ENCODE results near the gene LRP5. TPM values are rescaled to one million over a fixed set of nuclear protein-coding genes. Genes with fewer than 3 reads are reported as not detected.

The LRP5 gene
- total RNA-seq, 2 donors from 2014 or later, result 46.2 to 48.5 TPM

DNA sequence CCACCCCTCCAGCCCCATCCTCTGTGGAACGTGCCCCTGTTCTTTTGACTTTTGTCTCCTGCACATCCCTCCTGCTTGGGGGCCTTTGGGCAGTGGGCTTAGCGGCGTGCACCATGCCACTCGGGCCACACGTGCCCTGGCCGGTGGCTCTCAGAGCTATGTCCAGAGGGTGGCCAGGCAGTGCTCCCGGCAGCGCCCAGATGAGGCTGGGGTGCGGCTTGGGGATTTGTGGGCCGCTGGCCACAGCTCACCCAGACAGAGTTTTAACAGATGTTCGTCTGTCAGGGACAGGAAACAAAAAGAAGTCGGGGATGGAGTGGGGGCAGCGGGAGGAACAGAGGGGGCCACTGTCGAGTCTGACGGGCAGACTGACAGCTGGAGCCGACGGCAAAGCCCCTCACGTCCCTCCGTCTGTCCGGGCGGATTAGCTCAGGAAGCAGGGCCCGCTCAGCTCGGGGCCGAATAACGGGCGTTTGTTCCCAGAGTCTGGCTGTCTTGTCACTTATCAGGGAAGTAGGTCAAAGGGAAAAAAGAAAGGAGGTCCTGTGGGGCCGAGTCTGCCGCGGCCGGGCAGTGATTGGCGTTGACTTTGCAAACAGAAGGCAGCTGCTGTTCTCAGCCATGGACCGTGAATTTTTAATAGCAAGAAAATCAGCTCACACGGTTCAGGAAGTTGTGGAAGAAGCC lies 61.6 kb downstream of the LRP5 start:
- intact Hi-C loops (cut with DNase I), result loop anchor here in 1 of 2 donors (10.0 kb wide), 1 partner anchor 71 kb away; no protein-coding TSS in a partner anchor
- no peak for DNase-seq (ENCODE audit: low spot score)

DNA sequence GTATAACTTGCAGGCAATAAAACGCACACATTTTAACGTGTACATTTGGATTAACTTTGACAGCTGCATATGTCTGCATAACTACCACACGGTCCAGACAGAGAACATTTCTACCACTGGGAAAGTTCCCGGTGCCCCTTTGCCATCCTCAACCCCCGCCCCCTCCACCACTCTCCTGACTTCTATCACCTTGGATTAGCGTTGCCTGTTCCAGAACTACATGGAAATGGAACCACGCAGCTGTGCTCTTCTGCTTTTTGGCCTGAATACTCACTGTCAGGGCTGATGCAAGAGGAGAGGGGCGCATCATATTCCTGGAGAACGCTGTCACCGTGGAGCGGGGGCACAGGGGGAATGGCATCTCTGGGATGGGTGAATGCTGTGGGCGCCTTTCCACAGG lies 62.1 kb downstream of the LRP5 start:
- intact Hi-C loops (cut with DNase I), result loop anchor here in 1 of 2 donors (10.0 kb wide), 1 partner anchor 70 kb away; no protein-coding TSS in a partner anchor
- DNase-seq (ENCODE audit: low spot score), result no peak

DNA sequence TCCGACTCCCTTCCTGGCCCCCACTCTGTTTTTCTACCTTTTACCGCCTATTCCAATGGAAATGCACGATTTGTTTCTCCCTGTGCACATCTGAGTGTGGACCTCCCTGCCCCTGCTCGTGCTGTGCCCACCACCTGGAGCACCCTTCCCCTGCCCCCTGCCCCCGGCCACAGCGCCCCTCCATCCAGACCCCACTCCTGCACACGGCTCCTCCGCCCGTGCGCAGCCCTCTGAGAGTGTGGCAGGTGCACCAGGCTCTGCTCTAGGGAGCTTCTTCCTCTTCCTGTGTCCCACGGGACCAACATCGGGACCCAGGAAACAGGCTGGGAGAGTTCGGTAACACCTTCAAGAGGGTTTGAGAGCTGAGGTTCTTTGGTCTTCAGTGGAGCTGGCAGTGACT lies 62.9 kb downstream of the LRP5 start:
- intact Hi-C loops (cut with DNase I), result loop anchor here in 1 of 2 donors (10.0 kb wide), 1 partner anchor 69 kb away; no protein-coding TSS in a partner anchor

GRCh38 chr11:68375766-68376165 lies 63.4 kb downstream of the LRP5 start:
- DNase-seq (ENCODE audit: low spot score), result no peak
- intact Hi-C loops (cut with DNase I), result loop anchor here in 1 of 2 donors (10.0 kb wide), 1 partner anchor 69 kb away; no protein-coding TSS in a partner anchor

More for the DNA sequence above, 62.9 kb downstream of the LRP5 start:
- no peak for DNase-seq (ENCODE audit: low spot score)

DNA sequence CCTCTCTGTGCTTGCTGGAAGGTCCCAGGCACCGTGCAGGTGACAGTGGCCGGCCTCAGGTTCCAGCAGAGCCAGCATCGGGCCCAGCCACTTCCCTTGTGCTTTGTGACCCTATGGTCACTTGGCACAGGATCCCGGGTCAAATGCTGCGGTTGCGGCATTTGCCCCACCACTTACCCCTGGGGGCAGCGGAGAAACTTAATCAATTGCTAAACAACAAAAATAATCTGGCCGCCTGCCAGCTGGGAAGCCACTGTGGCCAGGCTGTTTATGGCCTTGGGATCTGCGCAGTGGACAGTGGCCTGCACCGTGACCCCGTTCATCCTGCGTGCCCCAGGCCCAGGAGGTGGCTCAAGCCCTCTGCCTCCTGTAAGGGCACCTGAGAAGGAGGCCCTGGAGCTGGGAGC lies 65.0 kb downstream of the LRP5 start:
- no peak for DNase-seq (ENCODE audit: low spot score)
- intact Hi-C loops (cut with DNase I), result loop anchor here in 1 of 2 donors (10.0 kb wide), 1 partner anchor 67 kb away; no protein-coding TSS in a partner anchor

DNA sequence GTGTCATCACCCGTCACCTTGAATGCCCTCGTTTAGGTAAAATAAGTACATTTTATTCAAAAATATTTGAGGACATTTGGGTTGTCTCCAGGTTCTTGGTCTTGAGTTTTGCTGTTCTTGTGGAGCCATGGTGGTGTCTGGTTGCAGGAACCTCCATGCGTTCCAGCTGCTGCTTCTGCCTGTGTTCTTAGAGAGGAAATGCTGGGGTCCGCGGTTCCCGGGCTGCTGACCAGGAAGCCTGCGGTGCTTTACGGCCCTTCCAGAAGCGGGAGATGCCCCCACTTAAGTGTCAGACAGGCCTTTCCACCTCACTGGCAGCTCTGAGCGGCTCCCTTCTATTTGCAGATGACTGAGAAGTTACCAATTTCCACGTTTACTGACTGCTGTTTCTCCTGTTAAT lies 66.8 kb downstream of the LRP5 start:
- intact Hi-C loops (cut with DNase I), result loop anchor here in 1 of 2 donors (10.0 kb wide), 1 partner anchor 66 kb away; no protein-coding TSS in a partner anchor
- DNase-seq (ENCODE audit: low spot score), result no peak

DNA sequence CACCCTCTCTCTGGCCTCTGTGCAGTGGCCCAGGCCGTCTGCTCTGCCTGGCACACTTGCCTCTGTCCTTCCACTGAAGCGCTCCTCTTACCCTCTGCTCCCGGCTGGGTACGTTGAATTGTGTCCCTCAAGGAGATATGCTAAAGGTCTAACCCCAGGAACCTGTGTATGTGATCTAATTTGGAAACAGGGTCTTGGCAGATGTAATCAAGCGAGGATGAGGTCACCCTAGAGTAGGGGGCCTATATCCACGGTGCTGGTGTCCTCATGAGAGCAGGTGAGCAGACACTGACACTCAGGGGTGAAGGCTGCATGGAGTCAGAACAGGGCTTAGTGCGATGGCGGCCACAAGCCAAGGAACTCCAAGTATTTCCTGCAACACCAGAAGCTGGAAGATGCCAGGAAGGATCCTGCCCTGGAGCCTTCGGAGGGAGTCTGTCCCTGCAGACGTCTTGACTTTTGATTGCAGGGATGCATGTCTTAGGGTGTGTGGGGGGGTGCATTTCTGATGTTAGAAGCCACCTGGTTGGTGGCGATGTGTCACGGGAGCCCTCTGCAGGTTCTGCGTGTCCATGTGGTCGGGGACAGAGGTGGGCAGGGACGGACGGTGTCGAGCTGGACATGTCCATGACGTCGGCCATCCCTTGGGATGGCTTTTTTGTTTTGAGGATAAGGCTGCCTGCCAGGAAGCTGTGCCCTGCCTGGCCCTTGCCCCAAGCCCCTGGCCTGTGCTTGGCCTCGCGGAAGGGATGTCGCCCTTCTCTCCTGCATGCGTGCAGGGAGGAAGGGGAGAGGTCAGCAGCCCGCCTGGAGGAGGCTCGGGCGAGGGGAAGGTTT lies 68.6 kb downstream of the LRP5 start:
- no peak for DNase-seq (ENCODE audit: low spot score)
- intact Hi-C loops (cut with DNase I), result loop anchor here (5.0 kb wide), 2 partner anchors 69 to 119 kb away; partner anchors contain the start of gene LRP5 (in 1 of the 2)

DNA sequence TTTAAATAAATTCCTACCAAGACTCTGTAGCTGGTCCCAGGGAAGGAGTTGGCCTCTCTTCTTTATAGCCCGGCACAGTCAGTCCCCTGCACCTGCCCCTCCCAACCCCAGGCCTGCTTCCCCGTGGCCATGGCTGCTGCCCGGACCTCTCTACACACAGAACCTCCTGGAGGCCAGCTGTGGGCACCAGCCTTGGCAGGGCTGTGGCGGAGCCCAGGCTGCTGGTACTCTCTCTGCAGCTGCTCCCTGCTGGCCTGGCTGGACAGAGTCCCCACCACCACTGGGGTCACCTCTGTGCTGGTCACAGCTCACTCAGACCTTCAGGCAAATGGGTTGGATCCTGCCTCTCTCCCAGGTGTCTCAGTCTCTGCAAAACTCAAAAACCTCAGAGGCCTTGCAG lies 69.3 kb downstream of the LRP5 start:
- no peak for DNase-seq (ENCODE audit: low spot score)
- intact Hi-C loops (cut with DNase I), result loop anchor here (2.0 to 5.0 kb wide), 3 partner anchors 69 to 125 kb away; partner anchors contain the start of gene LRP5 (in 1 of the 2)

DNA sequence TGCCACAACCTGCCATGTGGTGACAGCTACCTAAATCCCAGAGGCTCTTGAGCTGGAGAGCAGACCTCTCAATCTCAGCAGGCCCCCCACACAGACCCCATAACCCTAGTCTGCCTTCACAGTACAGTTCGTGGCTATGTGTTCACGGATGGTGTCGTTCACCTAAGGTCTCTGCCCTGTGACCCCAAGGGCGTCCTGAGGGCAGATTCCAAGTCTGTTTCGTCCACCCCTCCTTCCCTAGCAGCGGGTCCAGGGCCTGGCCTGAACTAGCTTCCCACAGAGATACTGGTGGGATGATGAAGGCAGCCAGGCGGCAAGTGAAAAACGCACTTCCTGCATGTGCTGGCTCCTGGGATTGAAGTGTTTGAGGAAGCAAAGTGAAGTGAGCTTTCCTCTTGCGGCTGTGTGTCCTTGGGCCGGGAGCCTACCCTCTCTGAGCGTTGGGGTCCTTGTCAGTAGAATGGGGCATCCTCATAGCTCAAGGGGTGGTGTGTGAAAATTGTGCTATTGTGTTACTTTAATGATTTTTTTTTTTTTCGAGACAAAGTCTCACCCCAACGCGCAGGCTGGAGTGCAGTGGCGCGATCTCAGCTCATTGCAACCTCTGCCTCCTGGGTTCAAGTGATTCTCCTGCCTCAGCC lies 70.1 kb downstream of the LRP5 start:
- DNase-seq (ENCODE audit: low spot score), result no peak
- intact Hi-C loops (cut with DNase I), result loop anchor here (2.0 to 5.0 kb wide), 3 partner anchors 70 to 126 kb away; partner anchors contain the start of gene LRP5 (in 1 of the 2)

- DNase-seq (ENCODE audit: low spot score), result no peak
- intact Hi-C loops (cut with DNase I), result loop anchor here (2.0 to 5.0 kb wide), 3 partner anchors 72 to 127 kb away; partner anchors contain the start of gene LRP5 (in 1 of the 2)
These were observed 71.6 kb downstream of the LRP5 start for GRCh38 chr11:68383976-68384501.

GRCh38 chr11:68384530-68385081 lies 72.2 kb downstream of the LRP5 start:
- no peak for DNase-seq (ENCODE audit: low spot score)
- intact Hi-C loops (cut with DNase I), result loop anchor here (5.0 kb wide), 2 partner anchors 72 to 122 kb away; partner anchors contain the start of gene LRP5 (in 1 of the 2)

- no peak for DNase-seq (ENCODE audit: low spot score)
- intact Hi-C loops (cut with DNase I), result no loop called here
These were observed 72.7 kb downstream of the LRP5 start for GRCh38 chr11:68385128-68385527.

GRCh38 chr11:68386331-68386978 lies 74.1 kb downstream of the LRP5 start:
- no peak for DNase-seq (ENCODE audit: low spot score)
- intact Hi-C loops (cut with DNase I), result no loop called here

- DNase-seq (ENCODE audit: low spot score), result no peak
- intact Hi-C loops (cut with DNase I), result no loop called here
These were observed 75.4 kb downstream of the LRP5 start for GRCh38 chr11:68387840-68388239.

- no peak for DNase-seq (ENCODE audit: low spot score)
These were observed 76.3 kb downstream of the LRP5 start for GRCh38 chr11:68388595-68389198.

GRCh38 chr11:68390315-68390714 lies 77.9 kb downstream of the LRP5 start:
- no peak for DNase-seq (ENCODE audit: low spot score)
- intact Hi-C loops (cut with DNase I), result no loop called here

More at GRCh38 chr11:68388595-68389198, 76.3 kb downstream of the LRP5 start:
- intact Hi-C loops (cut with DNase I), result no loop called here

DNA sequence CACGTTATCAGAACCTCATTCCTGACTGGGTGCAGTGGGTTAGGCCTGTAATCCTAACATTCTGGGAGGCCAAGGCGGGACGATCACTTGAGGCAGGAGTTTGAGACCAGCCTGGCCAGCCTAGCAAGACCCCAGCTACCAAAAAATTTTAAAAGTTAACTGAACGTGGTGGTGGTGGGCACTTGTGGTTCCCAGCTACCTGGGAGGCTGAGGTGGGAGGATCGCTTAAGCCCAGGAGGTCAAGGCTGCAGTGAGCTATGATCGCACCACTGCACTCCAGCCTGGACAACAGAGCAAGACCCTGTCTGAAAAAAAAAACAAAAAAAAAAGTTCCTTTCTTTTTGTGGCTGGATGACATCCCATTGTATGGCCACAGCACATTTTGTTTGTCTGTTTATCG lies 80.4 kb downstream of the LRP5 start:
- intact Hi-C loops (cut with DNase I), result no loop called here

GRCh38 chr11:68396516-68396915 lies 84.1 kb downstream of the LRP5 start:
- DNase-seq (ENCODE audit: low spot score), result no peak
- intact Hi-C loops (cut with DNase I), result no loop called here

More for the DNA sequence above, 80.4 kb downstream of the LRP5 start:
- DNase-seq (ENCODE audit: low spot score), result no peak

Data from posterior vena cava (tissue), 2 donors.